Endodermal cell (in vitro differentiated cells): ENCODE measurements around the gene KIRREL3. TPM values are rescaled to one million over a fixed set of nuclear protein-coding genes. Genes with fewer than 3 reads are reported as not detected.

ENCODE experiments used
- DNase-seq: peaks from one replicate; pipeline ENCODE4 v3.0.0-alpha.2; 2017
- H3K27ac ChIP-seq: 2 replicates; pipeline ENCODE4 v1.5.1; 2013; ENCODE audit warnings: mild to moderate bottlenecking, low read depth, low read length, moderate library complexity
- H3K27me3 ChIP-seq: 2 replicates; pipeline ENCODE4 v1.6.1; 2013; ENCODE audit warnings: mild to moderate bottlenecking, low read length, moderate library complexity; ENCODE audit not compliant: insufficient read depth, control insufficient read depth, poor library complexity, severe bottlenecking
- H3K36me3 ChIP-seq: 2 replicates; pipeline ENCODE4 v1.7.0; 2013; ENCODE audit warnings: mild to moderate bottlenecking, low read length, moderate library complexity; ENCODE audit not compliant: control insufficient read depth, insufficient read depth
- H3K4me1 ChIP-seq: one replicate; pipeline ENCODE4 v1.7.0; 2013; ENCODE audit warnings: low read length; ENCODE audit not compliant: control insufficient read depth, insufficient read depth
- H3K4me3 ChIP-seq: 2 replicates; pipeline ENCODE4 v1.5.1; 2013; ENCODE audit warnings: mild to moderate bottlenecking, low read length, moderate library complexity
- H3K9ac ChIP-seq: 2 replicates; pipeline ENCODE4 v1.6.1; 2013; ENCODE audit warnings: mild to moderate bottlenecking, low read length, moderate library complexity; ENCODE audit not compliant: poor library complexity, severe bottlenecking; ENCODE audit errors: extremely low read depth
- H3K9me3 ChIP-seq: 2 replicates; pipeline ENCODE4 v1.6.1; 2013; ENCODE audit warnings: mild to moderate bottlenecking, low read length, moderate library complexity; ENCODE audit not compliant: control insufficient read depth
- H3K27ac Mint-ChIP-seq: 2 replicates; pipeline ENCODE4 v1.8.0; 2020; ENCODE audit warnings: mixed read lengths
- H3K27me3 Mint-ChIP-seq: 2 replicates; pipeline ENCODE4 v1.8.0; 2021; ENCODE audit warnings: mild to moderate bottlenecking, mixed read lengths; ENCODE audit not compliant: insufficient read depth
- H3K36me3 Mint-ChIP-seq: 2 replicates; pipeline ENCODE4 v1.8.0; 2020; ENCODE audit warnings: low read depth, mixed read lengths
- H3K4me1 Mint-ChIP-seq: 2 replicates; pipeline ENCODE4 v1.8.0; 2020; ENCODE audit warnings: mixed read lengths
- H3K4me3 Mint-ChIP-seq: 2 replicates; pipeline ENCODE4 v1.8.0; 2020; ENCODE audit warnings: mild to moderate bottlenecking, moderate library complexity, mixed read lengths
- H3K9me3 Mint-ChIP-seq: 2 replicates; pipeline ENCODE4 v1.8.0; 2020; ENCODE audit warnings: mild to moderate bottlenecking, mixed read lengths
- CTCF ChIP-seq: fragments of 200-600 bp; sonication (generic); conservative IDR thresholded peaks from 2 replicates; pipeline ENCODE4 v1.5.0; 2021; ENCODE audit warnings: antibody characterized with exemption, mild to moderate bottlenecking
- WGBS, 2 experiments: methylation state at CpG; one replicate each; pipeline versions ENCODE4 v1.1.5 to v1.1.7; 2013; ENCODE audit warnings: missing lambda C conversion rate in 2 of 2, mixed read lengths in 1 of 2; ENCODE audit not compliant: insufficient coverage in 1 of 2, insufficient read length in 1 of 2; 5-methylcytosine and 5-hydroxymethylcytosine counted together
- total RNA-seq, 2 donors: library from RNA; stranded (reverse); fragmentation: NEBNext Ultra II Directional in 1 of 2; extraction: Animal tissue kit (Norgen Biotek cat#: 25700) in 1 of 2; gene quantifications; 2 replicates in 1 of 2; 3 replicates in 1 of 2; pipeline ENCODE4 v1.2.1, GENCODE V29; 2021

KIRREL3 gene
- total RNA-seq, 2 donors from 2014 or later, result 1.1 to 1.4 TPM

GRCh38 chr11:126645186-126645585 is 355.4 kb downstream of the KIRREL3 start:
- H3K36me3 Mint-ChIP-seq, result no peaks in the 10 kb centered on the region
- no peak overlapping the region for H3K4me3 ChIP-seq
- H3K4me3 Mint-ChIP-seq, result no peak overlapping the region
- no peak for TF ChIP-seq CTCF
- no peak for DNase-seq
- no peaks in the 10 kb centered on the region for H3K4me1 ChIP-seq
- H3K27ac Mint-ChIP-seq, result no peak overlapping the region
- H3K9me3 ChIP-seq, result no peaks in the 10 kb centered on the region
- no peaks in the 10 kb centered on the region for H3K27me3 ChIP-seq
- no peak overlapping the region for H3K27ac ChIP-seq
- peaks cover 2% of the 10 kb centered on the region for H3K27me3 Mint-ChIP-seq
- H3K36me3 ChIP-seq, result no peaks in the 10 kb centered on the region
- H3K4me1 Mint-ChIP-seq, result no peaks in the 10 kb centered on the region
- H3K9me3 Mint-ChIP-seq, result no peaks in the 10 kb centered on the region
- H3K9ac ChIP-seq, result no peak overlapping the region
- WGBS, 2 experiments, result 74 to 90% methylated on average over 7 of the region's 7 CpGs

- DNase-seq, result no peak
- H3K4me3 Mint-ChIP-seq, result no peak overlapping the region
- no peak overlapping the region for H3K27ac Mint-ChIP-seq
- no peak for TF ChIP-seq CTCF
- no peak overlapping the region for H3K27ac ChIP-seq
- no peaks in the 10 kb centered on the region for H3K9me3 ChIP-seq
- H3K36me3 Mint-ChIP-seq, result no peaks in the 10 kb centered on the region
- H3K9me3 Mint-ChIP-seq, result no peaks in the 10 kb centered on the region
- H3K27me3 ChIP-seq, result no peaks in the 10 kb centered on the region
- no peaks in the 10 kb centered on the region for H3K36me3 ChIP-seq
- H3K27me3 Mint-ChIP-seq, result peaks cover 2% of the 10 kb centered on the region
- 90 to 96% methylated on average over 3 to 12 of the region's 12 CpGs for WGBS, 2 experiments
- no peak overlapping the region for H3K4me3 ChIP-seq
- H3K4me1 ChIP-seq, result no peaks in the 10 kb centered on the region
- H3K9ac ChIP-seq, result no peak overlapping the region
- H3K4me1 Mint-ChIP-seq, result peaks cover 3% of the 10 kb centered on the region
Observed at GRCh38 chr11:126640186-126640585, 360.4 kb downstream of the KIRREL3 start.

- Histone ChIP-seq H3K36me3 (no peaks in the 10 kb centered on the region), H3K4me3 (no peak overlapping the region), H3K27ac (no peak overlapping the region), H3K9ac (no peak overlapping the region), H3K4me1 (no peaks in the 10 kb centered on the region), H3K9me3 (no peaks in the 10 kb centered on the region), H3K27me3 (no peaks in the 10 kb centered on the region)
- peaks cover 2% of the 10 kb centered on the region for H3K27me3 Mint-ChIP-seq
- DNase-seq, result no peak
- H3K4me1 Mint-ChIP-seq, result peaks cover 3% of the 10 kb centered on the region
- H3K27ac Mint-ChIP-seq, result no peak overlapping the region
- H3K9me3 Mint-ChIP-seq, result no peaks in the 10 kb centered on the region
- no peak for TF ChIP-seq CTCF
- H3K36me3 Mint-ChIP-seq, result no peaks in the 10 kb centered on the region
- WGBS, 2 experiments, result 98 to 100% methylated on average over 2 to 3 of the region's 3 CpGs
- no peak overlapping the region for H3K4me3 Mint-ChIP-seq
Observed at GRCh38 chr11:126639692-126640091, 360.9 kb downstream of the KIRREL3 start.
